Heart left ventricle (tissue), 13 donors: ENCODE measurements around the gene ATP6V0A4.

Source experiments
- POLR2A ChIP-seq, 2 donors: fragments of 450-650 bp; IDR thresholded peaks; one replicate each; pipeline ENCODE4 v1.6.1; 2017; ENCODE audit warnings: antibody characterized with exemption in 2 of 2, mild to moderate bottlenecking in 2 of 2, moderate library complexity in 2 of 2
- TF ChIP-seq, protein P1 (sequence below), 12 donors: fragments of 200-600 bp; sonication (generic) in 4 of 12; IDR thresholded peaks; one replicate each; pipeline versions ENCODE4 v1.5.0 to v1.8.0; 2018 to 2022; ENCODE audit warnings: antibody characterized with exemption in 12 of 12, mild to moderate bottlenecking in 5 of 12
- donor health status: ischemic (EF 13 %, LVEDD 7.1; RV severe dilation, severe dysfunction).
- donor health status: DM: no; HTN: yes; CAD: no.
- donor health status: DM: no; HTN: no; CAD: no.
- donor health status: ischemic (EF 25% LVEDD 6.9; RV normal size, moderate dysfunction).
- donor health status: ischemic (EF 25% LVEDD 5.7; RV mildly dilated, moderate dysfunction).
- donor health status: ischemic (EF 35%, LVEDD 5.7; RV mildly dilated, moderate dysfunction).
- donor health status: nonischemic (EF 11% LVEDD 7.7; RV severe dilation, severe dysfunction).
- donor health status: DM: yes; HTN: yes; CAD: no.
- donor health status: PGD.
- donor health status: ischemic (EF 29% LVEDD 5.4; RV normal size, mild dysfunction).
- donor health status: nonischemic (EF 23%, LVEDD 6.1; RV moderate dilation, normal function).

DNA sequence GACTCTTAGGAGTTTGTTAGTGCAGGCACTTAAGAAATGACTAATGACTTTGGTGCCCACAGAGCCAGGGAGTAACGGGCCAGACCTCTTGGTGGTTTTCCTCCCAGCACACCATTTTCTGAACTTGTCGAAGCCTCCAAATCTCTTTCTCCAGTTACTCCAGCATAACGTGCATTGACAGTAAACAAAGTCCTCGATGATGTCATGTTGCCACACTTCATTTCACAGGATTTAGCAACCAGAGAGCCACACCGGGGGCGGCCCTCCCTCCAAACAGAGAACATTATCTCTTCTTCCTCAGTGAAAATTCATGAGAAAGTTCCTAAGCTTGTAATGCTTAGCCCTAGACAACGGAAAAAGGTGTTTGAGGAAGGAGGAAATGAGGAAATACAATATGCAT, 92.8 kb downstream of the ATP6V0A4 start:
- no peak for TF ChIP-seq POLR2A (IDR thresholded peaks at IDR 0.05)
- TF ChIP-seq, protein P1, sequence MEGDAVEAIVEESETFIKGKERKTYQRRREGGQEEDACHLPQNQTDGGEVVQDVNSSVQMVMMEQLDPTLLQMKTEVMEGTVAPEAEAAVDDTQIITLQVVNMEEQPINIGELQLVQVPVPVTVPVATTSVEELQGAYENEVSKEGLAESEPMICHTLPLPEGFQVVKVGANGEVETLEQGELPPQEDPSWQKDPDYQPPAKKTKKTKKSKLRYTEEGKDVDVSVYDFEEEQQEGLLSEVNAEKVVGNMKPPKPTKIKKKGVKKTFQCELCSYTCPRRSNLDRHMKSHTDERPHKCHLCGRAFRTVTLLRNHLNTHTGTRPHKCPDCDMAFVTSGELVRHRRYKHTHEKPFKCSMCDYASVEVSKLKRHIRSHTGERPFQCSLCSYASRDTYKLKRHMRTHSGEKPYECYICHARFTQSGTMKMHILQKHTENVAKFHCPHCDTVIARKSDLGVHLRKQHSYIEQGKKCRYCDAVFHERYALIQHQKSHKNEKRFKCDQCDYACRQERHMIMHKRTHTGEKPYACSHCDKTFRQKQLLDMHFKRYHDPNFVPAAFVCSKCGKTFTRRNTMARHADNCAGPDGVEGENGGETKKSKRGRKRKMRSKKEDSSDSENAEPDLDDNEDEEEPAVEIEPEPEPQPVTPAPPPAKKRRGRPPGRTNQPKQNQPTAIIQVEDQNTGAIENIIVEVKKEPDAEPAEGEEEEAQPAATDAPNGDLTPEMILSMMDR (IDR thresholded peaks at IDR 0.05): no peak
